ENCODE results near the gene BAG1. TPM values are rescaled to one million over a fixed set of nuclear protein-coding genes. Genes with fewer than 3 reads are reported as not detected.

Gene BAG1
- total RNA-seq, 4 donors from 2014 or later: 128 to 165 (median 139) TPM

DNA sequence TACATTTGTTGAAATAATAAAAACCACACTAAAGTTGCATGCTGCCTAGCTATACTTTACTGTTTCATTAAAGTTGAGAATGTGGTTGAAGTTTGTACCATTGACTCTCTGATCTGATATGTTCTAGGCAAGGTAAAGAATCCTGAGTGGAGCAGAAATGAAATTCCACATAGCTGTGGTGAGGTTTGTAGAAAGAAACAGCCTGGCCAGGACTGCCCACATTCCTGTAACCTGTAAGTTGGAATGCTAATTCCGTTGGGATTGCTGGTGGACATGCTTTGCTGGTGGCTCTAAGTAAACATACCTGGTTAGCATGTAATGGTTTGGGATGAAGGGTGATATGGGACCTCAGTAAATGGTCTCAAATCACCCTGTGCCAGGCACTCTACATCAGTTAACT, 42.6 kb upstream of the BAG1 start:
- Histone ChIP-seq H3K4me1 (peaks cover 0 to 20% (median 0%) of the 10 kb centered on the region in 3 donors), H3K36me3 (peaks cover 22 to 99% of the 10 kb centered on the region in 2 donors), H3K9me3 (no peaks in the 10 kb centered on the region), H3K4me3 (no peak overlapping the region), H3K27me3 (no peaks in the 10 kb centered on the region), H3K27ac (no peak overlapping the region)
- ATAC-seq: no peak
- TF ChIP-seq POLR2A (IDR thresholded peaks at IDR 0.05): no peak
- TF ChIP-seq POLR2AphosphoS5 (IDR thresholded peaks at IDR 0.05): no peak
- no peak for TF ChIP-seq EP300 (IDR thresholded peaks at IDR 0.05)
- TF ChIP-seq, protein P1, sequence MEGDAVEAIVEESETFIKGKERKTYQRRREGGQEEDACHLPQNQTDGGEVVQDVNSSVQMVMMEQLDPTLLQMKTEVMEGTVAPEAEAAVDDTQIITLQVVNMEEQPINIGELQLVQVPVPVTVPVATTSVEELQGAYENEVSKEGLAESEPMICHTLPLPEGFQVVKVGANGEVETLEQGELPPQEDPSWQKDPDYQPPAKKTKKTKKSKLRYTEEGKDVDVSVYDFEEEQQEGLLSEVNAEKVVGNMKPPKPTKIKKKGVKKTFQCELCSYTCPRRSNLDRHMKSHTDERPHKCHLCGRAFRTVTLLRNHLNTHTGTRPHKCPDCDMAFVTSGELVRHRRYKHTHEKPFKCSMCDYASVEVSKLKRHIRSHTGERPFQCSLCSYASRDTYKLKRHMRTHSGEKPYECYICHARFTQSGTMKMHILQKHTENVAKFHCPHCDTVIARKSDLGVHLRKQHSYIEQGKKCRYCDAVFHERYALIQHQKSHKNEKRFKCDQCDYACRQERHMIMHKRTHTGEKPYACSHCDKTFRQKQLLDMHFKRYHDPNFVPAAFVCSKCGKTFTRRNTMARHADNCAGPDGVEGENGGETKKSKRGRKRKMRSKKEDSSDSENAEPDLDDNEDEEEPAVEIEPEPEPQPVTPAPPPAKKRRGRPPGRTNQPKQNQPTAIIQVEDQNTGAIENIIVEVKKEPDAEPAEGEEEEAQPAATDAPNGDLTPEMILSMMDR (IDR thresholded peaks at IDR 0.05): no peak
- 71% methylated on average over 1 of the region's 1 CpG; no CpG with 5 or more reads in 1 of the 2 donors for WGBS, 2 donors (ENCODE audit: low coverage in 1 of 2)

DNA sequence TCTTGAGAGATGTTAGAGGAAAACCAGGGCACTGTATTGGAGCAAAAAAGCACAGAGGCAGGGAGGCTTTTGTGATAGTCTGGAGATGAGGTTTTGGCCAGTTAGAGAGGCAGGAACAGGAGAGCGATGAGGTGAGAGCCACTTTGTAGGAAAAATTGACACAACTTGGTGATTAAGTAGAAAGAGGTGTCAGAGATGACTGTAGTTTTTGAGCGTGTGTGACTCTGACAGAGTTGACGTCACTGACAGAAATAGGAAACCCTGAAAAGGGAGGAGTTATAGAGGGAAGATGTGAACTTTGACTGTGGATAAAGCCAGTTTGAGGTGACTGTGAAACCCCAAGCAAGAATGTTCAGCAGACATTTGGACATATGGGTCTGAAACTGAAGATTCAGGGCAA, 41.5 kb upstream of the BAG1 start:
- H3K27ac ChIP-seq: no peak overlapping the region
- peaks cover 19 to 99% of the 10 kb centered on the region in 2 donors for H3K36me3 ChIP-seq
- TF ChIP-seq EP300 (IDR thresholded peaks at IDR 0.05): no peak
- TF ChIP-seq, protein P1 (IDR thresholded peaks at IDR 0.05): no peak
- H3K27me3 ChIP-seq: no peaks in the 10 kb centered on the region
- peaks cover 0 to 17% (median 0%) of the 10 kb centered on the region in 3 donors for H3K4me1 ChIP-seq
- no peak for ATAC-seq
- WGBS, 2 donors (ENCODE audit: low coverage in 1 of 2): 74 to 80% methylated on average over 3 of the region's 3 CpGs
- no peaks in the 10 kb centered on the region for H3K9me3 ChIP-seq
- H3K4me3 ChIP-seq: no peak overlapping the region

DNA sequence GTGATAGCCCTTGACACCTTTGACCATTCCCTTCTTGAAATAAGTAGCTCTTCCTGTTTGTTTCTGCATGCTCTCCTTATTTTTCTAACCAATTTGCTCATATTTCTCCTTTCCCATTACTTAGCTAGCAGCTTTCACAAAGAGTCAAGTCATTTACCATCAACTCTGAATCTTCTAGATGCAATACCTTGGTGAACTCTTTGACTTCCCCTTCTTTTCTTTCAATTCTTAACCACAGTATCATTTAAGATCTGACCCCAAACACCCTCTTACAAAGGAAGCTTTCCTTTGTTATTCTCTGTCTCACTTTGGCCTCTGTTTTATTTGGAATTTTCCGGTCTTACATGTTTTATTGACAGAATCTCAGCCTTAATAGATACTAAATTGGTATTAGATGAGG, 39.9 kb upstream of the BAG1 start:
- WGBS, 2 donors (ENCODE audit: low coverage in 1 of 2): 83% methylated on average over 1 of the region's 1 CpG; no CpG with 5 or more reads in 1 of the 2 donors
- no peak for ATAC-seq
- Histone ChIP-seq H3K4me3 (no peak overlapping the region), H3K27ac (no peak overlapping the region), H3K27me3 (no peaks in the 10 kb centered on the region), H3K36me3 (peaks cover 19 to 100% of the 10 kb centered on the region in 2 donors), H3K9me3 (no peaks in the 10 kb centered on the region), H3K4me1 (peaks cover 0 to 14% (median 0%) of the 10 kb centered on the region in 3 donors)
- TF ChIP-seq, protein P1 (IDR thresholded peaks at IDR 0.05): no peak
- TF ChIP-seq EP300 (IDR thresholded peaks at IDR 0.05) (no peak), POLR2A (IDR thresholded peaks at IDR 0.05) (no peak), POLR2AphosphoS5 (IDR thresholded peaks at IDR 0.05) (no peak)

DNA sequence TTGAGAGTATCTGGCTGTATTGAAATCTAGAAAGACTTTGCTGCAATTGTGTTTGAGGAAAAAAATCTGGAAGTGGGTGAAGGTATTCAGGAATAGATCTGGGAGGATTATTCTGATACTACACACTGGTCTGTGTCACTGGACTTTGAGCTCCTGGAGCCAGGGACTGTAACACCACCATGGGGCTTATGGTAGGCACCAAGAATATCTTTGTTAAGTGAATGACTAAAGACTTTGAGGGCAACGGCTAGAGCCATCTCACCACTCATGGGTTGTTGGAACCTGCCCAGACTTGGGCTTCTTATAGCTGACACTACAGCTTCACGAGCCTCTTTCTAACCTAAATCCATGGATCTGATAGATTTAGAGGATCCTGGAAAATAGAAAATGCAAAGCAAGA, 36.0 kb upstream of the BAG1 start:
- 81 to 100% methylated on average over 1 to 2 of the region's 2 CpGs for WGBS, 2 donors (ENCODE audit: low coverage in 1 of 2)
- no peaks in the 10 kb centered on the region for H3K9me3 ChIP-seq
- no peak overlapping the region for H3K27ac ChIP-seq
- TF ChIP-seq POLR2A (IDR thresholded peaks at IDR 0.05): no peak
- TF ChIP-seq POLR2AphosphoS5 (IDR thresholded peaks at IDR 0.05): no peak
- TF ChIP-seq EP300 (IDR thresholded peaks at IDR 0.05): no peak
- TF ChIP-seq, protein P1 (IDR thresholded peaks at IDR 0.05): no peak
- no peaks in the 10 kb centered on the region for H3K27me3 ChIP-seq
- H3K4me3 ChIP-seq: no peak overlapping the region
- no peak for ATAC-seq
- H3K4me1 ChIP-seq: peaks cover 5 to 52% (median 11%) of the 10 kb centered on the region in 3 donors
- peaks cover 12 to 100% of the 10 kb centered on the region in 2 donors for H3K36me3 ChIP-seq

DNA sequence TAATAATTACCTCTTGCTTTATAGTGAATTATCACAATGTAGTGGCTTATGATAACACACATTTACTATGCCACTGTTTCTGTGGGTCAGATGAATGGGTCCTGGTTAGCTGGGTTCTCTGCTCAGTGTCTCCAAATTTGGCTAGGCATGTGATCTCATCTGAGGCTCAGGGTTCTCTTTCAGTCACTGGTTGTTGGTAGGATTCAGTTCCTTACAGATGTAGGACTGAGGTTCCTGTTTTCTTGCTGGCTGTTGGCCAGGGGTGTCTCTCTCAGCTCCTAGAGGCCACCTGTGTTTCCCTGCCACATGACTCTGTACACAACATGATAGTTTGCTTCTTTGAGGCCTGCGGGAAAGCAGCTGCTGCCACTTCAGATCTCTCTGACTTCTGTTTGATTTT, 32.9 kb upstream of the BAG1 start:
- peaks cover 4 to 91% of the 10 kb centered on the region in 2 donors for H3K36me3 ChIP-seq
- ATAC-seq: peak; percentile 46

More for the DNA sequence above, 32.9 kb upstream of the BAG1 start:
- Histone ChIP-seq H3K27ac (no peak overlapping the region), H3K27me3 (no peaks in the 10 kb centered on the region), H3K4me3 (no peak overlapping the region), H3K9me3 (no peaks in the 10 kb centered on the region), H3K4me1 (peaks cover 5 to 84% (median 15%) of the 10 kb centered on the region in 3 donors)
- 60% methylated on average over 1 of the region's 1 CpG; no CpG with 5 or more reads in 1 of the 2 donors for WGBS, 2 donors (ENCODE audit: low coverage in 1 of 2)
- TF ChIP-seq EP300 (IDR thresholded peaks at IDR 0.05) (no peak), POLR2A (IDR thresholded peaks at IDR 0.05) (no peak), POLR2AphosphoS5 (IDR thresholded peaks at IDR 0.05) (no peak)
- TF ChIP-seq, protein P1 (IDR thresholded peaks at IDR 0.05): no peak

All from gastroesophageal sphincter (tissue), 4 donors.